GM12874 (cell line): ENCODE results near the gene WWC1.

Source experiments
- TF ChIP-seq, protein P1 (sequence below): IDR thresholded peaks from 2 replicates; pipeline ENCODE4 v1.5.1; 2011; ENCODE audit warnings: low read depth, mild to moderate bottlenecking, control low read depth, low read length, moderate library complexity; ENCODE audit not compliant: insufficient read depth

The WWC1 gene

DNA sequence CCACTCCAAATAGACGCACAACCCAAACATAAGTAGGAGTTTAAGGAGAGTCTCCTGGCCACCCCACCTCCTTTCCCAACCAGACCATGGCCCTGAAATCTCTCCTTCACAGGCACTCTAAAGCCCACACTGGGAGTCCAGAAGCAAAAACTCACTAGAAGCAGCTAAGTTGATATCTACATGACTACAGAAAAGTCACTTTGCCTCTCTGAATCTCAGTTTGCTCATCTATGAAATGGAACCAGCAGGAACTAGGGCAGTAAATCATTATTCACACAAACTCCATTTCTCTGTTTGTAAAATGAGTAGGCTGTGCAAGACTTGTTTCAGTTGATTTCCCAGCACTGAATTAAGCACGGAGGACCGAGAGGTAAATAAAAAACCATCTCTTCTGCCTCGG lies 4.1 kb upstream of the WWC1 start:
- TF ChIP-seq, protein P1, sequence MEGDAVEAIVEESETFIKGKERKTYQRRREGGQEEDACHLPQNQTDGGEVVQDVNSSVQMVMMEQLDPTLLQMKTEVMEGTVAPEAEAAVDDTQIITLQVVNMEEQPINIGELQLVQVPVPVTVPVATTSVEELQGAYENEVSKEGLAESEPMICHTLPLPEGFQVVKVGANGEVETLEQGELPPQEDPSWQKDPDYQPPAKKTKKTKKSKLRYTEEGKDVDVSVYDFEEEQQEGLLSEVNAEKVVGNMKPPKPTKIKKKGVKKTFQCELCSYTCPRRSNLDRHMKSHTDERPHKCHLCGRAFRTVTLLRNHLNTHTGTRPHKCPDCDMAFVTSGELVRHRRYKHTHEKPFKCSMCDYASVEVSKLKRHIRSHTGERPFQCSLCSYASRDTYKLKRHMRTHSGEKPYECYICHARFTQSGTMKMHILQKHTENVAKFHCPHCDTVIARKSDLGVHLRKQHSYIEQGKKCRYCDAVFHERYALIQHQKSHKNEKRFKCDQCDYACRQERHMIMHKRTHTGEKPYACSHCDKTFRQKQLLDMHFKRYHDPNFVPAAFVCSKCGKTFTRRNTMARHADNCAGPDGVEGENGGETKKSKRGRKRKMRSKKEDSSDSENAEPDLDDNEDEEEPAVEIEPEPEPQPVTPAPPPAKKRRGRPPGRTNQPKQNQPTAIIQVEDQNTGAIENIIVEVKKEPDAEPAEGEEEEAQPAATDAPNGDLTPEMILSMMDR, result no peak

DNA sequence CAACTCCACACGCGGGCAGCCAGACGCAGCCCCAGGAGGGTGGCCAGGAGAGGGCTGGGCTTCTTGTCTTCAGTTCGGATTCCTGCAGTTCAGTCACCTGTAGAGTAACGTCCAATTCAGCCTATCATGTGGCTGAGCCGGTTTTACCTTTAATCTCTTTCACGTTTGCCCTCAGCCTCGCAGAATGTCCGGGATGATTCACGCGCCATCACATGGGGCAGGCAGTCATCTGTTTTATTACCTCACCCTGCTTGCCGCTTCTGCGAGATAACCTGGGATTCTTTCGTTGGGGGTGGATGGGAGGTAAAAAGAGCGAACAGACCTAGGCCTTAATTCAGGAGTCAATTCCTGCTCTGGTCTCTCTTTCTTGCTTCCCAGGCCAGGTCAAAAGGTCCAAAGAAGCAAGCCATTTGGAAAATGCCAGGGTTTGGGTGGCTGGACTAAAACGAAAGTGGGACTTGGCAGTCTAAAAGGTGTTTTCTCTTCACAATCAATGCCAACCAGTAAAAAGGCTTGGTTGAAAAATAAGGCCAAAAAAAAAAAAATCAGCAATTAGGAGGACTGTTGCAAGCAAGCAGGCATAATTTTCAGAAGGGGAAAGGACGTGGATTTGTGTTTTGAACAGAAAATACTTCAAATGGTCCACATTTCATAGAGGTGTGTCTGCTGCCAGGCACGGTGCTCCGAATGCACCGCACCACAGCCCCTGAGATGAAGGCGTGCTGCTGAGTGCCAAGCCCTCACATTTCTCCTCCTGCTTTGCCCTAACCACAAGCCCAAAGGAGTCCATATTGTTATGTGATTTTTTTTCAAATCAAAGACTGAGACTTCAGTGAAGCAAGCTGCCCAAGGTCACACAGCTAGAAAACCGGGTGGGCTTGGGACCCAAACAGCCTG lies 2.8 kb upstream of the WWC1 start:
- TF ChIP-seq, protein P1, result no peak

DNA sequence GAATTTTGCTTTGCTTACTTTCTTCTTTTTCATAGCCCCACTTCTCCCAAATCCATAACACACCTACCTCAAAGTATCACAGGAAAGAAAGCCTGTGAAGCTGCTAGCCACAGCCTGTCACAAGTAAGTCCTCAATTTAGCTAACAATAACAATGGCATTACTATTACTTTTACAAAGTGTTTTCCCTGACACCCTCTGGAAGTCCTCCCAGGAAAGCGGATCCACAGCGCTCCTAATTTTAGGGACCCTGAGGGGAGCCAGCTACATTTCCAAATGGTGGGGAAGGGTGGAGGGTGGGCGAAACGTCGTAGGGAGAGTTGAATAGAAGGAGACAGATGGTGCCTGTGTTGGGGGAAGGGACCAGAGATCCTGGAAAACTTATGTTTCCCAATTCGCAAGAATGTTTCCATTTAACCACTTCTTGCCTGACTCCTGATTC lies 523 bp upstream of the WWC1 start:
- TF ChIP-seq, protein P1, result no peak

DNA sequence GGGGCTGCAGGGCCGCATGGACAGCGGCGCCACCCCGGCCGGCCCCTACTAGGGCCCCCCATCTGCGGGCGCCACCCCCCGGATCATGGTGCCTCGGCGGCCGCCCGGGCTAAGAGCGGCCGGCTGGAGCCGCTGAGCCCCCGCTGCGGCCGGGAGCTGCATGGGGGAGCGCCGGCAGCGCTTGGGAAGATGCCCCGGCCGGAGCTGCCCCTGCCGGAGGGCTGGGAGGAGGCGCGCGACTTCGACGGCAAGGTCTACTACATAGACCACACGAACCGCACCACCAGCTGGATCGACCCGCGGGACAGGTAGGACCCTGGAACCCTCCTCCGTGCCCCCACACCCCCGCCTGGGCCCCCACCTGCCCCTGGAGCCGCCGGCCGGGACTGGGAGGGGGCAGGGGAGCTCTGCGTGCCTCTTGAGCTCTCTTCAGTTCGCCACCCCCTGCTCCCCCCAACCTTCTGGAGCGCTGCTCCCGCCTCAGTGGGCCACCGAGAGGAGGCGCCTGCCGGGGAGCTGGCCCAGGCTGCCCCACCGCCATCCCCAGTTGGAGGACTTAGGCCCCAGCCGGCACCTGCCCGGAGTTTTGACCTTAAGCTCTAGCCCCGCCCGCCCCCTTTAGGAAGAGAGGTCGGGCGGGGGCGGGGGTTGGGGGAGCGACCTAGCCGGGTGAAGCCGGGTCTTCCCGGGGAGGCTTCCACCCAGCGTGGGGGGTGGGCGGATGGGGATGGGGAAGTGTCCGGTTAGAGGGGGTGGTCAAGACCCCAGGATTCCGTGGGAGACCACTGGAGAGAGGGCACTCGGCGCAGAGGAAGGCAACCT lies 730 bp downstream of the WWC1 start:
- TF ChIP-seq, protein P1, result no peak

DNA sequence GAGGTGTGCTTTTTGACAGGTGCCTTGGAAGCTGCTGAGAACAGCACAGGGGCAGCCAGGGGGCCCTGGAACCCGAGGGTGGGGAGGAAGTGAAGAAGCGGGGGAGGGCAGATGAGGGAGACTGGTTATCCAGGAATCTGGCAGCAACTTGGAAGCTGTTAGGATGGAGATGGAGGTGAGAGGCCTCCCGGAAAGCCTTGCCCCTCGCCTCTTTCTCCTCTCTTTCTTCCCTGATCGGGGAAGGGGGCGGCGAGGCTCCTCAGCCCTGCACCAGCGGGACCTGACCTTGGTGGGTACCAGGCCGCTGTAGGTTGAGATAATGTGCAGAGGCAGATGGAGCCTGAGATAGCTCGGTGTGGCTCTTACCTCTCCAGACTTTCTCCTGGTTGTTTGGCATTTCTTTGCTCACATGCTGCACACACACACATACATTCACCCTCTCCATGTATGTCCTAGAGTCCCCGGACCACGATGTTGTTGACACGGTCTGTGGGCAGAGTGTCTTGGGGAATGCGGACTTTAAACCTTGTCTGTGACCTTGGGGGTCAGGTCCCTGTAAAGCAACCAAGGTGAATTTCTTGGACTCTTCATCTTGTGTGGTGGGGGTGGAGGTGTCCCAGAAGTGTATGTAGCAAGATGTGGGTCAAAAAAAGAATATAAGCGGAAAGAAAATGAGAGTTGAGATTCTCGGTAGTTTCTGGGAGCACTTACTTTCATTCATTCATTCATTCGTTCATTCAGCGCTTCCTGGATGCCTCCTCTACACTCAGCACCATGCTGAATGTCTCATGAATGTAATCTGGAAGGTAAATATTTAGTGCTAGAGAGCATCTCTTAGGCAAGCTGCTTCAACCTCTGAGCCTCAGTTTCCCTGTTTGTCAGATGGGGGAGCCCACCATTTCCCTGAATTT lies 1.6 kb downstream of the WWC1 start:
- TF ChIP-seq, protein P1, result no peak

DNA sequence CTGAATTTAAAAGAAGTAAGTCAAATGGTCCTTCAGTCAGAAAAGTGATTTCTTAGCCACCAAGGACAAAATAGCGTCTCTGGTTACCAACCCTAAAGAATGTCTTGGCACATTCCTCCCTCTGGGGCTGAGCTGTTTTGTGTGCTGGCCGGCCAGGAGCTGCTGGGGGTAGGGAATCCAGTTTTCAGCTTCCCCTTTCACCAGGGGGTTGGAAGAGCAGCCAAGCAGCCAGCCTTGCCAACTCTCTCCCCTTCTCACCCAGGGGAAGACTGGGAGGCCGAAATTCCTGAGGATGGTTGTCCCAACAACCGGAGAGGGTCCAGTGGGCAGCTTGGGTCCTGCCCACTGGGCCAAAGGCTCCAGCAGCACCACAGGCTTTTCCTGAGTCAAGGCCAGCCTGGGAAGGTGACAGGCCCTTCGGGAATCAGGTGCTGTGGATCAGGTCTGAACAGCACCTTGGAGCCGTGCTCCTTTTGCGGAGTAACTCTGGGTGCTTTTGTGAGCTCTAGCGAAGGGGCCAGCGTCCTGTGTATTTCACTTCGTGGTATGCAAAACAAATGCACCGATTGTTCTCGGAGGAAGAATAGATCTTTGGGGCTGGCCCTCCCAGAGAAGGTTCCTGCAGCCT lies 4.2 kb downstream of the WWC1 start:
- TF ChIP-seq, protein P1, result no peak
